ENCODE results near the gene UBE2O. TPM values are rescaled to one million over a fixed set of nuclear protein-coding genes. Genes with fewer than 3 reads are reported as not detected.

Gene UBE2O
- total RNA-seq, 1 experiment from 2014 or later = 52.6 TPM

- Histone ChIP-seq H3K27me3 (ENCODE audit: insufficient read depth, low read length) (no peaks in the 10 kb centered on the region), H3K18ac (ENCODE audit: insufficient read length, low read depth, low read length) (no peak overlapping the region), H2AFZ (ENCODE audit: low read length) (no peak overlapping the region), H3K4me2 (ENCODE audit: insufficient read depth, insufficient read length, low read length) (no peak overlapping the region), H4K5ac (ENCODE audit: insufficient read length, low read depth, low read length) (no peak overlapping the region), H4K91ac (ENCODE audit: insufficient read length, low read depth, low read length) (no peak overlapping the region), H3K27ac (ENCODE audit: insufficient read length, low read depth, low read length) (no peak overlapping the region), H2AK5ac (ENCODE audit: insufficient read length, low read length) (no peak overlapping the region), H3K79me2 (ENCODE audit: insufficient read depth, low read length) (peaks cover 9% of the 10 kb centered on the region; the same call in 1 of the 2 replicates), H2BK20ac (ENCODE audit: low read depth, low read length, poor library complexity, severe bottlenecking) (no peak overlapping the region), H2BK12ac (ENCODE audit: insufficient read length, low read depth, low read length) (no peak overlapping the region), H3K23ac (ENCODE audit: insufficient read length, low read depth, low read length) (no peak overlapping the region), H3K9me3 (ENCODE audit: control insufficient read depth, low read depth, low read length) (no peaks in the 10 kb centered on the region), H3K4me1 (ENCODE audit: insufficient read depth, low read length) (peaks cover 4% of the 10 kb centered on the region), H3K4ac (ENCODE audit: low read depth, low read length) (no peak overlapping the region), H4K20me1 (ENCODE audit: control insufficient read depth, insufficient read depth, insufficient read length) (no peaks in the 10 kb centered on the region), H3K14ac (ENCODE audit: insufficient read depth, low read length) (no peak overlapping the region), H3T11ph (ENCODE audit: low read length) (no peak overlapping the region), H3K9ac (ENCODE audit: extremely low read depth, insufficient read length, low read length) (no peak overlapping the region), H3K23me2 (ENCODE audit: insufficient read length, low read depth, low read length, poor library complexity, severe bottlenecking) (no peaks in the 10 kb centered on the region), H3K56ac (ENCODE audit: insufficient read length, low read depth, low read length) (no peak overlapping the region), H2BK5ac (ENCODE audit: insufficient read length, low read length) (no peak overlapping the region), H2BK15ac (ENCODE audit: low read depth, low read length) (no peak overlapping the region), H2BK120ac (ENCODE audit: low read depth, low read length, poor library complexity, severe bottlenecking) (no peak overlapping the region), H4K8ac (replicated peaks; ENCODE audit: insufficient read length, low read depth, low read length) (no peak overlapping the region), H3K79me1 (ENCODE audit: insufficient read depth, low read depth, low read length, poor library complexity, severe bottlenecking) (peaks cover 6% of the 10 kb centered on the region)
- no peaks in the 10 kb centered on the region for H3K9me3 Mint-ChIP-seq
- H3K36me3 Mint-ChIP-seq (ENCODE audit: insufficient read depth in 1 of 3, low read depth in 3 of 3) = peaks cover 6 to 12% (median 7%) of the 10 kb centered on the region in 3 experiments; a peak in 5 of 7 replicates
- no peak for DNase-seq
- H3K4me1 Mint-ChIP-seq = peaks cover 14 to 23% of the 10 kb centered on the region in 2 experiments
- H3K27me3 Mint-ChIP-seq (ENCODE audit: low read depth) = no peaks in the 10 kb centered on the region
- no peak overlapping the region for H3K4me3 Mint-ChIP-seq
- no CpG with 5 or more reads among the region's 15 CpGs for WGBS (ENCODE audit: extremely low coverage, insufficient read length, low lambda C conversion rate)
- no peak overlapping the region; a peak in 1 of 7 replicates for H3K27ac Mint-ChIP-seq
- TF ChIP-seq CTCF (conservative IDR thresholded peaks at IDR 0.05) = no peak
Measured at GRCh38 chr17:76410328-76410965, 42.5 kb downstream of the UBE2O start.
